Activated T-helper 2 cell treated with anti-CD3 and anti-CD28 coated beads, Interferon-gamma antibody, Interleukin-2, Interleukin-4, amounts not matched to agents 10 μg/mL and 5 μg/mL and 100 μg/mL, durations not matched to agents 14 hours and 24 hours and 36 hours (primary cell): ENCODE measurements around the gene SLCO2B1. TPM values are rescaled to one million over a fixed set of nuclear protein-coding genes. Genes with fewer than 3 reads are reported as not detected.

Experiments
- DNase-seq: peaks from one replicate; pipeline ENCODE4 v3.0.0; 2021; ENCODE audit warnings: low spot score
- H3K27ac Mint-ChIP-seq: one replicate; pipeline ENCODE4 v1.8.0; 2021; ENCODE audit warnings: mixed read lengths
- H3K27me3 Mint-ChIP-seq: one replicate; pipeline ENCODE4 v1.8.0; 2021; ENCODE audit warnings: low read depth, mixed read lengths
- H3K36me3 Mint-ChIP-seq: one replicate; pipeline ENCODE4 v1.8.0; 2021; ENCODE audit warnings: low read depth, mixed read lengths
- H3K4me1 Mint-ChIP-seq: one replicate; pipeline ENCODE4 v1.8.0; 2021; ENCODE audit warnings: low read depth, mixed read lengths
- H3K4me3 Mint-ChIP-seq: one replicate; pipeline ENCODE4 v1.8.0; 2021; ENCODE audit warnings: low read depth, mild to moderate bottlenecking, moderate library complexity, mixed read lengths
- H3K9me3 Mint-ChIP-seq: one replicate; pipeline ENCODE4 v1.8.0; 2021; ENCODE audit warnings: mixed read lengths
- intact Hi-C: fragments of 100-400 bp; cut with micrococcal nuclease; formaldehyde crosslinking; loops from one replicate; pipeline ENCODE4 v1.15.1; 2023
- total RNA-seq: library from RNA; stranded (reverse); gene quantifications from 2 replicates; pipeline ENCODE4 v1.2.3, GENCODE V29; 2022

The SLCO2B1 gene
- total RNA-seq, 1 donor from 2014 or later: not detected

DNA sequence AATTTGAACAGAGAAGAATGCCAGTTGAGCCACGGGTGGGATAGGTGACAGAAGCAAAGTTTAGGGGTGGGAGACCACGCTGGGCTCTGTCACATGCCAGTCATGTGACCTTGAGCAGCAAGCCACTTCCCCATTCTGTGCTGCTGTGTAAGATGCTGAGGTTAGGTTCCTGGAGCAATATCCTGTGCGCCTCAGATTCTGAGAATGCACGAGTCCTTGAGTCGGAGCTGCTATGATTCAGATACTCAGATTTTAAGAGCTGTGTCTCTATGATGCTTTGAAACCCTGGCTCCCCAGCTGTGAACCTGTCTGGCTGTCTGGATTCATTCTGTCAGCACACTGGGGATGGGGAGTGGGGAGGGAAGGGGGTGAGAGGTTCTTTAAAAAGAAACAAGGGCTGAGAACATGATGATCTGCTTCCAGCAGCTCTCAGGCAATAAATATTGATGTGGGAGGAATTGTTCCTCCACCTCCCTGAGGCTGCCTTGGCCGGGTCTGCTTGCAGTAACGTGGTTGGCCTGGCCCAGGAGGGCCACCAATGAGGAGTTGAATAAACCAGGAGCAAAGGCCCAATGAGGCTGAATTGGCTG lies 24.0 kb downstream of the SLCO2B1 start:
- Mint-ChIP-seq H3K36me3 (no peaks in the 10 kb centered on the region), H3K27ac (no peak overlapping the region), H3K9me3 (no peaks in the 10 kb centered on the region), H3K27me3 (peaks cover 1% of the 10 kb centered on the region), H3K4me1 (peaks cover 12% of the 10 kb centered on the region), H3K4me3 (no peak overlapping the region)
- no peak for DNase-seq
- intact Hi-C loops: no loop called here

DNA sequence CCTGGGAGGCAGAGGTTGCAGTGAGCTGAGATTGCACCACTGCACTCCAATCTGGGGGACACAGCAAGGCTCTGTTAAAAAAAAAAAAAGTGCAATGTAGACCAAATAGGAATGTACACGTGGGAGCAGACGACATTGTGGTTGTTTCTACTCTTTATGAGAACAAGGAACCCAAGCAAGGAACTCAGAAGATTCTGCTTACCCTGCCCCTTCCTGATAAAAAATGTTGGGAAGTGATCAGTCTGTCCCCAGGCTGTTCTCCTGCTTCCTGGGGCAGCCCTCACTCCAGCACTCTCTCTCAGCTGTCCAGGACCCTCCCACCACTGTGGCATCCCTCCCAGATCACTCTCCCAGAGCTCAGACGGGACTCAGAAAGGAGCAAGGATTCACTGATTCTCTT lies 31.8 kb downstream of the SLCO2B1 start:
- Mint-ChIP-seq H3K9me3 (no peaks in the 10 kb centered on the region), H3K36me3 (no peaks in the 10 kb centered on the region), H3K27me3 (peaks cover 5% of the 10 kb centered on the region), H3K4me1 (no peaks in the 10 kb centered on the region), H3K4me3 (no peak overlapping the region), H3K27ac (no peak overlapping the region)
- intact Hi-C loops: no loop called here
- DNase-seq: no peak

DNA sequence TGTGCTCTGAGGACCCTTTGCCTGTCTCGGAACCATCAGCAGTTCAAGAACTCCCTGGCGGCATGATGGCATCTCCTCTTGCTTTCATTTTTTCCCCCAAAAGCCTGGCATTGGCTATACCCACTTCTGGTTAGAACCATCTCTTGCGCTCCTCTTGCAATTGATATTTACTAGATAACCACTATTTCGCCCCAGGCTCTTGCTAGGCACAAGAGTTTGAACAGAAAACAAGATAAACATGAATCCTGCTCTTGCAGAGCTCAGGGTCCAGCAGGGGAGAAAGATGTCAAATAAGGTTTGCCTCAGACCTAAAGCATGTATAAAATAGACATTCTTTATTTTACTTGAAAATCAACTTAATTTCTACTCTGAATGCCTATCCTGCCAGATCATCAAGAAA lies 33.1 kb downstream of the SLCO2B1 start:
- H3K9me3 Mint-ChIP-seq: no peaks in the 10 kb centered on the region
- H3K4me3 Mint-ChIP-seq: no peak overlapping the region
- H3K4me1 Mint-ChIP-seq: no peaks in the 10 kb centered on the region
- no peaks in the 10 kb centered on the region for H3K36me3 Mint-ChIP-seq
- no peak overlapping the region for H3K27ac Mint-ChIP-seq
- no peak for DNase-seq
- peaks cover 5% of the 10 kb centered on the region for H3K27me3 Mint-ChIP-seq
- intact Hi-C loops: no loop called here

DNA sequence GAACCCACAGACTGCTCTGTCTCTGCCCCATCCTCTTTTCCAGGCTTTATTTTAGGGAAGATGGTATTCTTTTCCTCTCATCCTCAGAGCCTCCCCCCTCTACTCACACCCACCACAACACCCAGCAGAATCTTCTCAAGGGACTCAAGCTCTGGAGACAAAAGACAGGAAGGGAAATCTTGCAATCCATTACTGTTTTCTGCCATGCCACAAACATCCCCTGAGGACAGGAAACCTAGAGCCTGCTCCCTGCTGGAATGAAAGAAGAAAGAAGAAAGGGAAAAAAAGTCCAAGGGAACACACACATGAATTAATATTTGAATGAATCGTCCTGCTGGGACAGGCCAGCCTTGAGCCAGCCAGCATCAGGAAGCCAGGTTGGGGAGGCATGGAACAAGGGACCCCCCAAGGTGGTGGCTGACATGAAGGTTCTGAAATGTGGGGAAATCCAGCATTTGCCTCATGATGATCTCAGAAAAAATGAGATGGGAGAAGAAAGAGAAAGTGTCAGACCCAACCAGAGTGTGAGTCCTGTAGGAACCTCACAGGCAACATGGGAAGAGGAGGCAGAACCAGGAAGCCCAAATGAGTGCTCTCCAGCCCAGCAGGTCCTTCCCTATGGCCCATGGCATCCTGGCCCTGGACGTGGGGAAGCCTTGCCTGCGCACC lies 34.0 kb downstream of the SLCO2B1 start:
- no peaks in the 10 kb centered on the region for H3K9me3 Mint-ChIP-seq
- peaks cover 4% of the 10 kb centered on the region for H3K27me3 Mint-ChIP-seq
- H3K4me1 Mint-ChIP-seq: no peaks in the 10 kb centered on the region
- H3K27ac Mint-ChIP-seq: no peak overlapping the region
- no peak for DNase-seq
- no peaks in the 10 kb centered on the region for H3K36me3 Mint-ChIP-seq
- intact Hi-C loops: no loop called here
- H3K4me3 Mint-ChIP-seq: no peak overlapping the region

DNA sequence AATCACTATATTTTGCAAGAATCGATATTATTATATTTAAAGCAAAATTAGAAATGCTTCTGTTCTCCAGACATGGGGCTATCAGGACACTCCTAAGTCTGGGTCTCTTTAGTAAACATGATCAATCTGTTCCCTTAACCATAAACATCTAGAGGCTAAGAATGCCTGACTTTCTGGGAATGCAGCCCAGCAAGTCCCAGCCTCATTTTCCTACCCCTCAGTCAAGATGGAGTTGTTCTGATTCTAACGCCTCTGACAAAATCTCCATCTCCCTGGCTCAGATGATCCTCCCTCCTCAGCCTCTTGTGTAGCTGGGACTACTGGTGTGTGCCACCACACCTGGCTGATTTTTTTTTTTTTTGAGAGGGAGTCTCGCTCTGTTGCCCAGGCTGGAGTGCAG lies 35.0 kb downstream of the SLCO2B1 start:
- no peak for DNase-seq
- Mint-ChIP-seq H3K27ac (no peak overlapping the region), H3K36me3 (no peaks in the 10 kb centered on the region), H3K9me3 (no peaks in the 10 kb centered on the region), H3K4me3 (no peak overlapping the region), H3K27me3 (peaks cover 4% of the 10 kb centered on the region), H3K4me1 (no peaks in the 10 kb centered on the region)
- intact Hi-C loops: no loop called here

DNA sequence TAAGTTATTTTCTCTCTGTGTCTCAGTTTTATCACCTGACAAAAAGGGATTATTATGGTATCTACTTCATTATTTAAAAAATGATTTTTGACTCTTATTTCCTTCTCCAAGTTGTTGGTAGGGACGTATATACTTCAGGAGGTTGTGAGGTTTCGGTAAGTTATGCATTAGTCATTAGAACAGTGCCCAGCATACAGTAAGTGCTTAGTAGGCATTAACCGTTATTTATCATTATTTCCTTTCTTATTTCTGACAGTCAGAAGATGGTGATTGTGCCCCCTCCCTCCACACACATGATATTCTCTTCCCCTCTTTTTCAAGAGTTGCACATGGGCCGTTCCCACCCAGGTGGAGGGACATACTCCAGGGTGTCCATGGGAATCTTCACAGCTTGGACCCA lies 36.1 kb downstream of the SLCO2B1 start:
- no peak for DNase-seq
- Mint-ChIP-seq H3K9me3 (no peaks in the 10 kb centered on the region), H3K4me1 (no peaks in the 10 kb centered on the region), H3K36me3 (no peaks in the 10 kb centered on the region), H3K4me3 (no peak overlapping the region), H3K27ac (no peak overlapping the region), H3K27me3 (peaks cover 2% of the 10 kb centered on the region)
- intact Hi-C loops: no loop called here

DNA sequence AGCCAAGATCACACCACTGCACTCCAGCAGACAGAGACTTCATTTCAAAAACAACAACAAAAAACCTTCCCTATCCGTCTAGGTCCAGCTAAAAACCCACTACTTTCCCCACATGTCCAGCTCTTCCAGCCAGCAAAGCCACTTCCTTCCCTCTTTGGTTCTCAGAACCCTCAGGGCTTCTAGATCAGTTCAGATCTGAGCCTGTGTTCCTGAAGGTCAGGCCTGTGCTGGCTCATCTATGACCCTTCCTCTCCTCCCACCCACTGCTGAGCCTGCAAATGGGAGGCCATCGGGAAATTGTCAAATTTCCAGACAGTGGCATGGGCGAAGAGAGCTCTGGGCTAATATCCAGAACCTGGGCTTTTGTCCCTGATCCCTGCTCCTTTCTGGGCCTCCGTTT lies 37.8 kb downstream of the SLCO2B1 start:
- intact Hi-C loops: no loop called here
- no peak overlapping the region for H3K27ac Mint-ChIP-seq
- no peaks in the 10 kb centered on the region for H3K27me3 Mint-ChIP-seq
- H3K36me3 Mint-ChIP-seq: no peaks in the 10 kb centered on the region
- H3K9me3 Mint-ChIP-seq: no peaks in the 10 kb centered on the region
- H3K4me1 Mint-ChIP-seq: no peaks in the 10 kb centered on the region
- no peak for DNase-seq
- H3K4me3 Mint-ChIP-seq: no peak overlapping the region

DNA sequence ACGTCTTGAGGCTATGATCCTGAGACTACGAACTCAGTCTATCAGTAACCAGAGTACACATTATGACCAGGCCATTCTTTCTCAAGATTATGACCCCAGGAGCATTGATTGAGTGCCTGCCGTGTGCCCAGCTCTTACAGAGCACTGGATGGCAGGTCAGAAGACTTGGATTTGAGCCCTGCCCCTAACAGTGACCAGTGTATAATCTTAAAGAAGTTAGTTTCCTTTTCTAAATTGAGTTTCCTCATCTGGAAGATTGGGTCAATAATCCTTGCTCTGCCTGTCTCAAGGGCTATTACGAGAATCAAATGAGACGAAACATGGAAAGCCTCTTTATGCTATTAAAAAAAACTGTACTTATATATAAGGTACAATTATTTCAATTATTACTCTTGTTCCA lies 38.2 kb downstream of the SLCO2B1 start:
- no peaks in the 10 kb centered on the region for H3K36me3 Mint-ChIP-seq
- H3K4me3 Mint-ChIP-seq: no peak overlapping the region
- H3K9me3 Mint-ChIP-seq: no peaks in the 10 kb centered on the region
- intact Hi-C loops: no loop called here
- DNase-seq: no peak
- no peaks in the 10 kb centered on the region for H3K27me3 Mint-ChIP-seq
- no peak overlapping the region for H3K27ac Mint-ChIP-seq
- no peaks in the 10 kb centered on the region for H3K4me1 Mint-ChIP-seq

DNA sequence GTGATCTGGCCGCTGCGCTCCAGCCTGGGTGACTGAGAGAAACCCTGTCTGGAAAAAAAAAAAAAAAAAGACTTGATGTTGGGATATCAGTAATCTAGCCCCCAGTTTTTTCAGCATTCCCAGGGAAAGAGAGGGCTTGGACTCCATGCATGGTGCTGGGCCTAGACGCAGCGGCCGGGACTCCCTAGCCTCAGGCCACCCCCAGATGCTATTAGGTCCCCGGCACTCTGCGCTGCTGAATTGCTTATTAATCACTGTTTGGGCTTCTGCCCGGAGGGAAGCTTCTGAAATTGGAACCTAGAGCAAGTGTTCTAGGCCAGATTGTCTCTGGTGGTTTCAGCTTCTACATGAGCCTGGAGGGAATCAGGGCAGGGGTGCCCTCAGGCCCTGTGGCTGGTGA lies 39.0 kb downstream of the SLCO2B1 start:
- Mint-ChIP-seq H3K4me1 (no peaks in the 10 kb centered on the region), H3K4me3 (no peak overlapping the region)

DNA sequence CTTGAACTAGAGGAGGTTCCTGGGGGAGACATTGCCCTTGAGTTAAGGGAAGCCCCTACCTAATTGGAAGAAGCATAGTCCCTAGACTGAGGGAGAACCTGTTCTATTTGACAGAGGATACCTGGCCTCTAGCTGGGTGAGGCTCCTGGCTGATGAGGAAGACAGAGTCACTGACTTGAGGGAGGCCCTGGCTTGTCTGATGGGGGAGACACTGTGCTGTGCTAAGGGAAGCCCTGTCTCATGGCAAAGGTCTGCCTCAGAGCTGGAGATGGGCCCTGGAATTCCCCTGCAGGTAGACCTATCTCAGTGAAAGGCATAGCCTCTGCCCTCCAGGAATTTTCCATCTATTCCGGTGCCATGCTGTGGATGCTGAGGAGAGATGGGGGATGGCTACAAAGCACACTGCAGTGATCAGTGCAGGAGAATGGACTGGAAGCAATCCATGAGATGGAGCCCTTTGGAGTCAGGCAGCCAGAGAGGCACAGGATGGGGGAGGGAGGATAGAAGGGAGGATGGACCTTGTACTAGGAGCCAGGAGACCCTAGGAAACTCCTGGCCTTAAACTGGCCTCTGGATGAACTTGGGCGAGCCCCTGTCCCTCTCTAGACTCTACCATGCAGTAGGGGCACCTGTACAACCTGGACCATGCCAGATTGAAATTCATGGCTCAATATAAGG lies 39.9 kb downstream of the SLCO2B1 start:
- DNase-seq: no peak
- no peaks in the 10 kb centered on the region for H3K36me3 Mint-ChIP-seq
- intact Hi-C loops: no loop called here
- no peaks in the 10 kb centered on the region for H3K9me3 Mint-ChIP-seq
- H3K27me3 Mint-ChIP-seq: peaks cover under 1% of the 10 kb centered on the region
- H3K27ac Mint-ChIP-seq: no peak overlapping the region
- no peaks in the 10 kb centered on the region for H3K4me1 Mint-ChIP-seq
- H3K4me3 Mint-ChIP-seq: no peak overlapping the region

More for the DNA sequence above, 39.0 kb downstream of the SLCO2B1 start:
- intact Hi-C loops: no loop called here
- no peaks in the 10 kb centered on the region for H3K27me3 Mint-ChIP-seq
- H3K9me3 Mint-ChIP-seq: no peaks in the 10 kb centered on the region
- no peak overlapping the region for H3K27ac Mint-ChIP-seq
- no peak for DNase-seq
- H3K36me3 Mint-ChIP-seq: no peaks in the 10 kb centered on the region

DNA sequence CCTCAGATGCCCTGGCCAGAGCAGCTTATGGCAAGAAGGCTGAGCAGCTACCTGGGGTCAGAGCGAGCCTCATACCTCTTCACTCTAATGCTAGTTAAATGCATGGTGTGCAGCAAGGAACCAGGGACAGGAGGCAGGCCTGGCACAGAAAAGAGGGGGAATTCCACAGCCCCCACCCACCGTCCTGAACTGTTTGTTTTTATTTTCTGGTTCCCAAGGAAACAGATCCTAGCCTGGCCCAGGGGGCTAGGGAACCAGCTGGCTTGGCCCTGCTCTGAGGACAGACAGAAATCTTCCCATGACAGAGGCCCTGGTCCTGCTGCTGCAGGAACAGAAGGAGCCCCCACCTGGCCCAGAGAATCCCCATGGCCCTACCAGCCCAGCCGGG lies 40.4 kb downstream of the SLCO2B1 start:
- no peak overlapping the region for H3K4me3 Mint-ChIP-seq
- intact Hi-C loops: no loop called here
- no peaks in the 10 kb centered on the region for H3K36me3 Mint-ChIP-seq
- no peak overlapping the region for H3K27ac Mint-ChIP-seq
- no peaks in the 10 kb centered on the region for H3K9me3 Mint-ChIP-seq
- H3K27me3 Mint-ChIP-seq: peaks cover 2% of the 10 kb centered on the region
- no peak for DNase-seq
- no peaks in the 10 kb centered on the region for H3K4me1 Mint-ChIP-seq

DNA sequence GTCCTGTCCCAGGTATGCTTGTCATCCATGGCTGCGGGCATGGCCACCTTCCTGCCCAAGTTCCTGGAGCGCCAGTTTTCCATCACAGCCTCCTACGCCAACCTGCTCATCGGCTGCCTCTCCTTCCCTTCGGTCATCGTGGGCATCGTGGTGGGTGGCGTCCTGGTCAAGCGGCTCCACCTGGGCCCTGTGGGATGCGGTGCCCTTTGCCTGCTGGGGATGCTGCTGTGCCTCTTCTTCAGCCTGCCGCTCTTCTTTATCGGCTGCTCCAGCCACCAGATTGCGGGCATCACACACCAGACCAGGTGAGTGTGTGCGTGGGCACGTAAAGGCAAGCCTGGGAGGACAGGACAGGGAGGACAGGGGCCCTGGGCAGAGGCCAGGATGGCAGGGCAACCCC lies 42.4 kb downstream of the SLCO2B1 start:
- no peaks in the 10 kb centered on the region for H3K9me3 Mint-ChIP-seq
- no peaks in the 10 kb centered on the region for H3K4me1 Mint-ChIP-seq
- no peak for DNase-seq
- no peak overlapping the region for H3K4me3 Mint-ChIP-seq
- no peak overlapping the region for H3K27ac Mint-ChIP-seq
- H3K36me3 Mint-ChIP-seq: no peaks in the 10 kb centered on the region
- intact Hi-C loops: no loop called here
- H3K27me3 Mint-ChIP-seq: peaks cover 2% of the 10 kb centered on the region

DNA sequence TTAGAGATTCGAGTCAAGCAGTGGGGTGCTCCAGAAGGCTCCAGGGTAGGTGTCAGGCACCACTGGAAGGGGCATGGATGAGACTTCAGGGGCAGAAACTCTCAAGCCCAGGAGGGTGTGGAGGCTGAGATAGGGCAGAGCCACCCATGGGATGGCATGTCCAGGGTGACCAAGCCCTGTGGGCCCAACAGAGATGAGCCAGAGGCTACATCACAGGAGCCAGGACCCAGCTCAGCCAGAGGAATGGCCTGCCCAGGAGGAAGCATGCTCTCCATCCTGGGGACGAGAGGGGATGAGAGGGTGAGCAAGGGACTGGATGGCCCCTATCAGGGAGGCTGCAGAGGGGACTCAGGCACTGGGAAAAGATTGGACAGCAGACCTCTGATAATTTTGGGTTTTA lies 42.8 kb downstream of the SLCO2B1 start:
- intact Hi-C loops: no loop called here

More for the DNA sequence above, 42.8 kb downstream of the SLCO2B1 start:
- no peaks in the 10 kb centered on the region for H3K4me1 Mint-ChIP-seq
- H3K36me3 Mint-ChIP-seq: no peaks in the 10 kb centered on the region
- H3K9me3 Mint-ChIP-seq: no peaks in the 10 kb centered on the region
- no peak overlapping the region for H3K4me3 Mint-ChIP-seq
- H3K27ac Mint-ChIP-seq: no peak overlapping the region
- peaks cover 2% of the 10 kb centered on the region for H3K27me3 Mint-ChIP-seq
- no peak for DNase-seq
